ENCODE measurements around the gene CREG2. TPM values are rescaled to one million over a fixed set of nuclear protein-coding genes. Genes with fewer than 3 reads are reported as not detected.
A peak's percentile ranks its signal among the peaks of the same experiment; 100 is the strongest.

The CREG2 gene
- total RNA-seq, 1 experiment from 2014 or later: not detected

- intact Hi-C loops (cut with micrococcal nuclease; ENCODE audit: unreplicated experiment): no loop called here
Observed at GRCh38 chr2:101388232-101388631, 929 bp upstream of the CREG2 start.

GRCh38 chr2:101386599-101387150, 628 bp downstream of the CREG2 start:
- POLR2A ChIA-PET (ENCODE audit: low non-redundant PET): no interaction called here
- Histone ChIP-seq H3K36me3 (ENCODE audit: insufficient read depth, low read length, poor library complexity, severe bottlenecking) (no peaks in the 10 kb centered on the region), H3K4me1 (ENCODE audit: insufficient read depth, low read length, poor library complexity, severe bottlenecking) (peaks cover 5% of the 10 kb centered on the region), H3K9me3 (ENCODE audit: low read depth, low read length, poor library complexity, severe bottlenecking) (no peaks in the 10 kb centered on the region), H3K27me3 (replicated peaks; ENCODE audit: insufficient read depth, low read depth, low read length, poor library complexity) (peaks cover 59% of the 10 kb centered on the region), H3K4me3 (ENCODE audit: low read depth, low read length, poor library complexity, severe bottlenecking) (peak overlapping the region; percentile 46), H3K27ac (ENCODE audit: low read depth, low read length, poor library complexity, severe bottlenecking) (no peak overlapping the region)
- CTCF ChIA-PET: interaction anchor here (0.6 to 1.0 kb wide), 3 partner anchors 45 to 264 kb away, joined by 4 to 13 read pairs (median 9); no protein-coding TSS in a partner anchor
- TF ChIP-seq CTCF (conservative IDR thresholded peaks at IDR 0.05; ENCODE audit: low read depth, low read length) (no peak), EZH2 (IDR thresholded peaks at IDR 0.05; ENCODE audit: borderline replicate concordance, low read depth, low read length, poor library complexity, severe bottlenecking) (peak; percentile 73)
- BruUV-seq (replicated peaks): no TSS peak
- intact Hi-C loops (cut with micrococcal nuclease; ENCODE audit: unreplicated experiment): no loop called here
- DNase-seq (ENCODE audit: low spot score): no peak

More at GRCh38 chr2:101388232-101388631, 929 bp upstream of the CREG2 start:
- Histone ChIP-seq H3K4me1 (ENCODE audit: insufficient read depth, low read length, poor library complexity, severe bottlenecking) (peaks cover 5% of the 10 kb centered on the region), H3K36me3 (ENCODE audit: insufficient read depth, low read length, poor library complexity, severe bottlenecking) (no peaks in the 10 kb centered on the region), H3K27me3 (replicated peaks; ENCODE audit: insufficient read depth, low read depth, low read length, poor library complexity) (peaks cover 59% of the 10 kb centered on the region), H3K27ac (ENCODE audit: low read depth, low read length, poor library complexity, severe bottlenecking) (no peak overlapping the region), H3K4me3 (ENCODE audit: low read depth, low read length, poor library complexity, severe bottlenecking) (no peak overlapping the region), H3K9me3 (ENCODE audit: low read depth, low read length, poor library complexity, severe bottlenecking) (no peaks in the 10 kb centered on the region)
- TF ChIP-seq EZH2 (IDR thresholded peaks at IDR 0.05; ENCODE audit: borderline replicate concordance, low read depth, low read length, poor library complexity, severe bottlenecking): no peak
- ChIA-PET POLR2A (ENCODE audit: low non-redundant PET) (no interaction called here), CTCF (no interaction called here)
- no peak for DNase-seq (ENCODE audit: low spot score)
- no TSS peak for BruUV-seq (replicated peaks)

GRCh38 chr2:101383016-101383541, 4.2 kb downstream of the CREG2 start:
- ChIA-PET CTCF (no interaction called here), POLR2A (ENCODE audit: low non-redundant PET) (no interaction called here)
- TF ChIP-seq CTCF (conservative IDR thresholded peaks at IDR 0.05; ENCODE audit: low read depth, low read length) (no peak), EZH2 (IDR thresholded peaks at IDR 0.05; ENCODE audit: borderline replicate concordance, low read depth, low read length, poor library complexity, severe bottlenecking) (no peak)
- Histone ChIP-seq H3K27me3 (replicated peaks; ENCODE audit: insufficient read depth, low read depth, low read length, poor library complexity) (peaks cover 48% of the 10 kb centered on the region), H3K27ac (ENCODE audit: low read depth, low read length, poor library complexity, severe bottlenecking) (no peak overlapping the region), H3K4me3 (ENCODE audit: low read depth, low read length, poor library complexity, severe bottlenecking) (no peak overlapping the region), H3K36me3 (ENCODE audit: insufficient read depth, low read length, poor library complexity, severe bottlenecking) (no peaks in the 10 kb centered on the region), H3K9me3 (ENCODE audit: low read depth, low read length, poor library complexity, severe bottlenecking) (no peaks in the 10 kb centered on the region), H3K4me1 (ENCODE audit: insufficient read depth, low read length, poor library complexity, severe bottlenecking) (peaks cover 5% of the 10 kb centered on the region)
- intact Hi-C loops (cut with micrococcal nuclease; ENCODE audit: unreplicated experiment): no loop called here
- BruUV-seq (replicated peaks): no TSS peak
- no peak for DNase-seq (ENCODE audit: low spot score)

GRCh38 chr2:101382442-101382841, 4.9 kb downstream of the CREG2 start:
- ChIA-PET CTCF (no interaction called here), POLR2A (ENCODE audit: low non-redundant PET) (no interaction called here)
- TF ChIP-seq EZH2 (IDR thresholded peaks at IDR 0.05; ENCODE audit: borderline replicate concordance, low read depth, low read length, poor library complexity, severe bottlenecking): no peak
- no peak for TF ChIP-seq CTCF (conservative IDR thresholded peaks at IDR 0.05; ENCODE audit: low read depth, low read length)
- H3K27me3 ChIP-seq (replicated peaks; ENCODE audit: insufficient read depth, low read depth, low read length, poor library complexity): peaks cover 42% of the 10 kb centered on the region
- DNase-seq (ENCODE audit: low spot score): no peak
- H3K4me3 ChIP-seq (ENCODE audit: low read depth, low read length, poor library complexity, severe bottlenecking): no peak overlapping the region
- H3K27ac ChIP-seq (ENCODE audit: low read depth, low read length, poor library complexity, severe bottlenecking): no peak overlapping the region
- BruUV-seq (replicated peaks): no TSS peak
- intact Hi-C loops (cut with micrococcal nuclease; ENCODE audit: unreplicated experiment): no loop called here
- no peaks in the 10 kb centered on the region for H3K36me3 ChIP-seq (ENCODE audit: insufficient read depth, low read length, poor library complexity, severe bottlenecking)
- peaks cover under 1% of the 10 kb centered on the region for H3K4me1 ChIP-seq (ENCODE audit: insufficient read depth, low read length, poor library complexity, severe bottlenecking)
- H3K9me3 ChIP-seq (ENCODE audit: low read depth, low read length, poor library complexity, severe bottlenecking): no peaks in the 10 kb centered on the region

Measured in A673 (cell line).